ENCODE measurements around the gene ARHGAP30.

DNA sequence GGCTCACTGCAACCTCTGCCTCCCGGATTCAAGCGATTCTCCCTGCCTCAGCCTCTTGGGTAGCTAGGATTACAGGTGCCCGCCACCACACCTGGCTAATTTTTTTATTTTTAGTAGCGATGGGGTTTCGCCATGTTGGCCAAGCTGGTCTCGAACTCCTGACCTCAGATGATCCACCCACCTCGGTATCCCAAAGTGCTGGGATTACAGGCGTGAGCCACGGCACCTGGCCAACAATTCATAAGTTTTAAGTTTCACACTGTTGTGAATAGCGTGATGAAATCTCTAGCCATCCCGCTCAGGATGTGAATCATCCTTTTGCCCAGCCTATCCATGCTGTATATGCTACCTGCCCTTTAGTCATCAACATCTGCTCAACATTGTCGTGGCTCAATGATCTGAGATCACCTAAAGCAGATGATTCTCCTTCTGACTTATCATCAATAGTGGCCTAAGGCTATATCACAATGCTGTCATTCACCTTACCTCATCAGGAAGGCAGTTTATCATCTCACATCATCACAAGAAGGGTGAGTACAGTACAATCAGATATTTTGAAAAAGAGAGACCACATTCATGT, 45.5 kb upstream of the ARHGAP30 start:
- TF ChIP-seq CTCF (IDR thresholded peaks at IDR 0.05; ENCODE audit: low read depth, low read length, poor library complexity, severe bottlenecking) (no peak), EZH2phosphoT487 (IDR thresholded peaks at IDR 0.05; ENCODE audit: borderline replicate concordance, low read length) (no peak)

Data from DOHH2 (cell line).